ENCODE measurements around the gene TMEM132D.
"Not testable (repeated sequence)": the region's sequence is repeated elsewhere in the genome, so short reads cannot be mapped to it uniquely, and the experiment has no call there.

Gene TMEM132D

GRCh38 chr12:129588142-129588541, 315.7 kb downstream of the TMEM132D start:
- no peak for DNase-seq (ENCODE audit: low read depth)

GRCh38 chr12:129585296-129585695, 318.5 kb downstream of the TMEM132D start:
- DNase-seq (ENCODE audit: low read depth): no peak

DNA sequence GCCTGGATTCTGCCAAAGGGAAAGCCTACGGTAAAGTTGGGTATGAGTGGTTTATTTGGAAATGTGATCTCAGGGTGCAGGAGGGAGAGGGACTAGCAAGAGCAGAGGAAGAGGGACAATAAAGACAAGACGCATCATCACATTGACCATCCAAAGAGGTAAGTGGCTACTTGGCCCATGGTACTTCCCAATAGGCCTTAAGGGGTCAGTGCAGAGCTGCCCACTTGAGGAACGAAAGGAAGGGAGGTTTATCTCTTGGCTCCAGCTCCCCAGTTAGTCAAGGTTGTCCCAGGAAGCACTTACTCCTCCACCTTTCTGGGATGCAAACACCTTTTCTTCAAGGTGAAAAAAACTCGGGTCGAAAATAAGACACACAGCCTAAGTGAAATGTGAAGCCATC, 323.9 kb downstream of the TMEM132D start:
- DNase-seq (ENCODE audit: low read depth): no peak

DNA sequence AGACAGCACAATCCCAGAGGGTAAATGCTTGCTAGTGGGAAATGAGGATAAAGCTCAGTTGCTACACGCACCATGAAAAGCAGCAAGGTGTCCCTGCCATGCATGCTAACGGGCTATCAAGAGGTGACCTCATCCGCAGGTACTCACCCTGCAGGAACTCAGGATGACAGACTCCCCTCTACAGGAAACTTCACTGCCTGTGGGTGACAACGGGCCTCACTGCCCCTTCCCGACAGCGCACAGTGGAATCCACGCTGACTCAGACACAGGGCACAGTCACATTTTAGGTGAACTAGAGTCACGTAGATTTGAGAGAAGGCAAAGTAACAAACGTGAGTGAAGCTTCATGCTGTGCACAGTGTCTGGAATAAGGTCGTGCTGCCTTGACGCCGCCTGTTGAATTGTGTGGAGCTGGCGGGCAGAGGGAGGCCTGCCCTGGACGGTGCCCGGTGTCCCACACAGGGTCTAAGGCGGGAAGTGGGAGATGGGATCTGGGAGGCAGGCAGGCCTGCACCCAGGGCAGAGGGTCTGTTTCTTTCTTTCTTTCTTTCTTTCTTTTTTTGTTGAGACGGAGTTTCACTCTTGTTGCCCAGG, 331.8 kb downstream of the TMEM132D start:
- no peak for DNase-seq (ENCODE audit: low read depth)

- DNase-seq (ENCODE audit: low read depth): no peak
These were observed 332.9 kb downstream of the TMEM132D start for GRCh38 chr12:129570796-129571400.

DNA sequence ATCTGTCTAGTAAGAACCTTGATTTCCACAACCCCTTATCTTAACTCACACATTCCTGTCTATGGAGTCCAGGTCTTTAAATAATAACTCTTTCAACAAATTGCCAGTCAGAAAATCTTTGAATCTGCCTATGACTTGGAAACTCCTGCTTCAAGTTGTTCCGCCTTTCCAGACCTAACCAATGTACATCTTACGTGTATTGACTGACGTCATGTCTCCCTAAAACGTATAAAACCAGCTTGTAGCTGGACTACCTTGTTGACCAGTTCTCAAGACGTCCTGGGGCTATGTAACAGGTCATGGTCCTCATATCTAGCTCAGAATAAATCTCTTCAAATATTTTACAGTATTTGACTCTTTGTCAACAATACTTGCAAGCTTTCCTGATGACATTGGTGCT, 337.0 kb downstream of the TMEM132D start:
- DNase-seq (ENCODE audit: low read depth): no peak

DNA sequence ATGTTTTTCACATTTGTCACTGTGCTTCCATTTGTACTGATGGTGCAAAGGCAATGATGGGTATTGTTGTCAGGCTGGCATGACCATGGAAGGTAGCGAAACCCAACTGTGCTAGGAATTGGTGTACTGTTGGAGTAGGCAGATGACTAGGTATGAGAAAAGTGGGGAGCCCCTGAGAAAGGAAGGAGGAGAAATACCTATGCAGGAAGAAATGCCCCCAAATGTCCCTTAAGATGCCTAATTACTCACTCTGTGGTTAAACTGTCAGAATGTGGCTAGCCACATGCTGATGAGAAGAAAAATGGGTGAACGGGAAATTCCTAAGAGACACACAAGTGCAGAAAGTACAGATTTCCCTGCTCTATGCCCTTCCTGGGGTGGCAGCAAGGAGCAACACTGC, 339.1 kb downstream of the TMEM132D start:
- DNase-seq (ENCODE audit: low read depth): no peak

DNA sequence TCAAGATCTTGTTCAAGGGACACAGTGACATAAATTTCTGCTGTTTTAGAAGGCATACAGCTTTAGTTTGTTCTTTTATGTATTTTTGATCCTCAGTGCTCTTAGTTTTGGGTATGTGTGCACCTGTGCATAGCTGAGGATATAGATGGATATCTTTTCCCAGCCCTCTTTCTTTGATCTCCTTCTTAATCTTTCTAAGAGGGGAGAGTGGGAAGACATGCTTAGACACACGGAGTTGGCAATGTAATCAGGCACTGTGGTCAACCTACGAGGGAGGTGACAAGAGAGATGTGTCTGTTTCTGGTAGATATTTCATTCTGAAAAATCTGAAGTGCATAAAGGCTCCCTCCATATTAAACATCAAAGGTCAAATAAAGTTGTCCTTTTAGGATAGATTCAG, 340.6 kb downstream of the TMEM132D start:
- no peak for DNase-seq (ENCODE audit: low read depth)

DNA sequence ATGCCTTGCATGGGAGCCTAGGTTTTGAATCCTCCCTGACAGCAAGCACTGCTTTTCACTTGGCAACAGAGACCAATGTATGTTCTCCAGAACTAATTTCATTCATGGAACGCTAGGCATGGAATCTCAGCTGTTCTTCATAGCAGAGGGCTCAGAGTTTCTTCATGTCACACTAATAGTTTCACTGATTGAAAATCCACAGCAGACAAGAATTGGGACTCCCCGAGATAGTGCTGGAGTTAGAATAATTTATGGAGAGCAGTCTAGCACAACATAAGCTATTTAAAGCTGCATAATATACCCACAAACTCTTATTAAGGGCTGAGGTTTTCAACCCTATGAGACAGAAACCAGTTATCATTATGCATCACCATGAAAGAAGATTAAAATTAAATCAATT, 342.5 kb downstream of the TMEM132D start:
- no peak for DNase-seq (ENCODE audit: low read depth)

- DNase-seq (ENCODE audit: low read depth): no peak
These were observed 344.0 kb downstream of the TMEM132D start for GRCh38 chr12:129559776-129560175.

DNA sequence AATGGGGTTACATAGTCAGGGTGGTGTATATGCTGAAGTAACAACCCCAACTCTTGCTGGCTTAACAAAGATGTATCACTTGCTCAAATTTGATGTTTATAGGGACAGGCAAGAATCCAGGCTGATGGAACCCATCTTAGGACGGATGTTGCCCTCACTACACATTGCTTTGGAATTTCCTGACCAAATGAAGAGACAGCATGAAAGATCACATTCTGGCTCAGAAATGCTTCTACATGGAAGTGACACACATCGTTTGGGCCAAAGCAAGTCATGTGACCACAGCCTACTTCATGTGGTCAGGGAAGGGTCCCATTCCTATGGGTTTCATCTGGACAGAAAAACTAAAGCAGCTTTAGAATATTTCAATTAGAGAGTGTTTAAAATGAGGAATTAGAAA, 345.8 kb downstream of the TMEM132D start:
- no peak for DNase-seq (ENCODE audit: low read depth)

DNA sequence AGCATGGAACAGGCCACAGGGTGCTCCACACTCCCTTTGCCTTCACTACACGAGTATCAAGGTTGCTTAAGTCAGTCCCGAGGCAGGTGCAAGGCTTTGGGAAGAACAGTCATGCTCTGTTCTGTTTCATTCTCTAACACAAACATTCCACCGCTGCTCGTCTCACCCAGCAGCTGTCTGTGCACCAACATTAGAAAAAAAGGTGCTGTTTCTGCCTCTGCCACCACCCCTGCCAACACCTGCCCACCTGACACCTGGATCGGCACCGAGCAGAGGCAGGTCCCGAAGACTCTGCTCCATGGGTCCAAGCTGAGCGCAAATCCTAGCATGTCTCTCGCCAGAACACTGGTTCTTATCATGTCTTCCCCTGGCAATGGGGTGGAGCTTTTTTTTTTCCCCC, 347.7 kb downstream of the TMEM132D start:
- DNase-seq (ENCODE audit: low read depth): no peak

GRCh38 chr12:129552996-129553750, 350.7 kb downstream of the TMEM132D start:
- DNase-seq (ENCODE audit: low read depth): no peak

- no peak for DNase-seq (ENCODE audit: low read depth)
These were observed 352.4 kb downstream of the TMEM132D start for GRCh38 chr12:129551441-129551840.

DNA sequence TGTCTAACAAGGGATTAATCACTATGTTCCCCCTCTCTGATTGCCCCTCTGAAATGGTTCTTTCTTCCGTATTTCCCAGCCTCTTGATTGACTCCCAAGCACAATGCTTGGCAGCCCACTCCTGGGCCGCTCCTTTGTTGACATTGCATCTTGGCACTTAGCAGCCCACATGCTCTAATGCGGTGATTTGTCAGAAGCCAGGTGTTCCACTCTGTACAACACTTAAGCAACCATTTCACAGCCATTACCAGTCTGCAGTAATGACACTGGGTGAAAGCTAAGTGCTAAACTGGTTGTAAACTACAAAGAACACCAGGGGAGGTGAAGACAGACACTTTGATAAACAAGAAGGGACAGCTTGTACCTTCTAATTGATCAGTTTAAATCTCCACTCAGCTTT, 353.5 kb downstream of the TMEM132D start:
- no peak for DNase-seq (ENCODE audit: low read depth)

DNA sequence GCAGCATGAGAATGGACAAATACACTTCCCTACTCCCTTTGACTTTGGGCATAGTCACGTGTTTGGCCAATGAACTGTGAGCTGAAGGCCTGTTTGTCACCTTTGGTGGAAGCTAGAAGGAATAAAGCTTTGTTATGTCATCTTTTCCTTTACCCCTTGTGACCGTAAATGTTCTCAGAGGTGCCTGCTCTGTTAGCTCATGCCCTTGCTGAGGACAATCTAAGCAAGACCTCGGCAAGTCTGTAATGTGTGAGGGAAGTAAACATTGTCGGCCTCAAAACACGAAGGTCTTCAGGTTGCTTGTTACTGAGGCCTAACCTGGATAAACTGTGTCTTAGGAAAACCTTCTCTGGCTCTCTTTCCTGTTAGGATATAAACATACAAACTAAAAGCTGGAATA, 354.2 kb downstream of the TMEM132D start:
- no peak for DNase-seq (ENCODE audit: low read depth)

DNA sequence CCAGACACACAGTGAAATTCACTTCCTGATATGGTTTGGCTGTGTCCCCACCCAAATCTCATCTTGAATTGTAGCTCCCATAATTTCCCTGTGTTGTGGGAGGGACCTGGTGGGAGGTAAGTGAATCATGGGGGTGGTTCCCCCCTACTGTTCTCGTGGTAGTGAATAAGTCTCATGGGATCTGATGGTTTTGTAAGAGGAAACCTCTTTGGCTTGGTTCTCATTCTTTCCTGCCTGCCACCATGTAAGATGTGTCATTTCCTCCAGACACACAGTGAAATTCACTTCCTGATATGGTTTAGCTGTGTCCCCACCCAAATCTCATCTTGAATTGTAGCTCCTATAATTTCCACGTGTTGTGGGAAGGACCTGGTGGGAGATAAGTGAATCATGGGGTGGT, 354.8 kb downstream of the TMEM132D start:
- DNase-seq (ENCODE audit: low read depth): not testable (repeated sequence)

- DNase-seq (ENCODE audit: low read depth): no peak
These were observed 359.1 kb downstream of the TMEM132D start for GRCh38 chr12:129544716-129545115.

DNA sequence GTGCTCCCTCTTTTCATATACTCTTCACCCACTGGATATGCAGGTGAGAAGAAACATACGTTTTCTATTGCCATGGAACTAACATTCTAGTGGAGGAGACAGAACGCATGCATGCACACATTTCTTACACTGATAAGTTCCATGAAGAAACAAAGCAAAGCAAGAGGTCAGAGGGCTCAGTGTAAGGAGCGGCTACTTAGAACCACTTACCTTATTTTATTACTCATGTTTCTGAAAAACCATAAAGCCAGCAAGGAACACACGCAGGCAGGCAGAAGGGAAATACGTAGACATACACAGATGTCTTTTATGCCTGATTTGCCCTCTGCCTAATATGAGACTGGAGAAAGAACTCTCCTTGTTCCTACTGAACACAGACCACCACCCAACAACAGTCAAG, 362.9 kb downstream of the TMEM132D start:
- no peak for DNase-seq (ENCODE audit: low read depth)

DNA sequence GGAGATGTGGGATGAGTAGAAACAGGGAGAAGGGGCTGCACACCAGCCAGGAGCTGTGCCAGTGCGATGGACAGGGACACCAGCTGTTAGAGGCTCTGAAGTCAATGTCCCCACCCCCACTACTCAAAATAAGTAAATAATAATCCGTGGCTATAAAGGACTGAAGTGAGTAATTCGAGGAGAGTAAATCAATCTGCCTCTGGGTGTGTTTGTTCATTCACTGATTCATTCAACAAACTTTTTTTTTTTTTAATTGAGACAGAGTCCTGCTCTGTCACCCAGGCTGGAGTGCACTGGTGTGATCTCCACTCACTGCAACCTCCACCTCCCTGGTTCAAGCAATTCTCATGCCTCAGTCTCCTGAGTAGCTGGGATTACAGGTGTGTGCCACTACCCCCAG, 363.6 kb downstream of the TMEM132D start:
- DNase-seq (ENCODE audit: low read depth): no peak

DNA sequence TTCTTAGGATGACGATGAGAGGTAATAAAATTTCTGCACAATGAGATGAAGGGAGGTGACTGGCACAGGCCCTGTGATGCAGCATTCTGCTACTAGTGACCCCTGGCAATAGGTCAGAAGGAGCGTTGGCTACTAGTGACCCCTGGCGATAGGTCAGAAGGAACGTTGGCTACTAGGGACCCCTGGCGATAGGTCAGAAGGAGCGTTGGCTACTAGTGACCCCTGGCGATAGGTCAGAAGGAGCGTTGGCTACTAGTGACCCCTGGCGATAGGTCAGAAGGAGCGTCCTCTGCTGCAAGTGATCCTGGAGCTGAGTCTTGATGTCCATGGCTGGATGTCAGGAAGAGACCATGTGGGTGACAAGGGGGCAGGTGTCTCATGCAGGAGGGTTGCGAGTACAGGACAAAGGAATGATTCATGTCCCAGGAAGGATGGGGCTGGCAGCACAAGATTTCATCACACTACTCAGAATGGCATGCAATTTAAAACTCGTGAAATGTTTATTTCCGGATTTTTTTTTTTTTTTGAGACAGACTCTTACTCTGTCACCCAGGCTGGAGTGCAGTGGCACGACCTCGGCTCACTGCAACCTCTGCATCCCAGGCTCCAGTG, 365.0 kb downstream of the TMEM132D start:
- DNase-seq (ENCODE audit: low read depth): not testable (repeated sequence)

GRCh38 chr12:129538137-129538536, 365.7 kb downstream of the TMEM132D start:
- DNase-seq (ENCODE audit: low read depth): no peak
